LNCaP clone FGC (cell line): Measurements from ENCODE around the gene CCDC187.

Source experiments
- DNase-seq: peaks from one replicate; pipeline ENCODE4 v3.0.0-alpha.2; 2011; ENCODE audit warnings: low read depth
- H3K4me3 ChIP-seq: 2 replicates; pipeline ENCODE4 v1.5.1; 2011; ENCODE audit warnings: mild to moderate bottlenecking, low read depth, low read length, control low read depth
- CTCF ChIP-seq: IDR thresholded peaks from 2 replicates; pipeline ENCODE4 v1.5.1; 2012; ENCODE audit warnings: mild to moderate bottlenecking; ENCODE audit not compliant: control insufficient read depth, insufficient read depth; ENCODE audit errors: extremely low read depth

The CCDC187 gene

GRCh38 chr9:136284311-136284710 is 19.6 kb downstream of the CCDC187 start:
- TF ChIP-seq CTCF = no peak
- H3K4me3 ChIP-seq = no peak overlapping the region
- DNase-seq = no peak

- TF ChIP-seq CTCF = peak; percentile 99
- no peak for DNase-seq
- H3K4me3 ChIP-seq = no peak overlapping the region
These were observed 20.3 kb downstream of the CCDC187 start for GRCh38 chr9:136283291-136284235.

- no peak for DNase-seq
- no peak for TF ChIP-seq CTCF
- H3K4me3 ChIP-seq = no peak overlapping the region
These were observed 21.5 kb downstream of the CCDC187 start for GRCh38 chr9:136282272-136282861.

DNA sequence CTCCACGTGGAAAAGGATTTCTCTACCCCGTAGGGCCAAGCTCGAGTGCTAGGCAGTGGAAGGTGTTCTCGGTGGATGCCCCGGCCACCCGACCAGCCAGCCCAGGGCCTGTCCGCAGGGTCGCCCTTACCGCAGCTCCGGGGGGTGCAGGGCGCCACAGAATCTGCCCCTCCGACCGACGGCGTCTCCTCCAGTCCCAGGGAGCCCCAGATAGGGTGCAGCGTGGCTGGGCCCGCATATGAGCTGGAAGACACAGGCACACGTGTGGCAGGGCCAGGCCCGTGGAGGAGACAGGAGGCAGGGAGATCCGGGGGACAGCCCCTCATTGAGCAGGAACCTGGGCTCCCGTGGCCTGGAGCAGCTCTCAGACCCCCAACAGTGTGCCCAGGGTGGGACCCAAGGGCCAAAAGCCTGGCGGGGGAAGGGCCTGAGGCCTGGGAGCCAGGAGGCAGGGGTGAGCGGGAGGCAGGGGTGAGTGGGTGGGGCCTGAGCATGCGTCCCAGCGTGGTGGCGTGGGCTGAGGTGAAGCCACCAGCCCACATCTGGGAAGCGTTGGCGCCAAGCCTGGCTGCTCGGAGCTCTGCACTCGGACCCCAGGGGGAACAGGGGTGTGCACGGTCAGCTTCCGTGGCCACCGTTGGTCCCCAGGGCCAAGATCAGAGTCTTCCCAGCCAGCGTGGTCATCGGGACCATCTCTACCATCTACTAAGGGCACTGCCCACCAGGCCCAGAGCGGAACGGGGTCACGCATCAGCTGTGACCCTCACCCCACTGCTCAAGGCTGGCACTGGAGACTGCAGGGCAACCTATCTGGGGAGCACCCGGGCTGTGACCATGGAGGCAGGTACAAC is 22.2 kb downstream of the CCDC187 start:
- TF ChIP-seq CTCF = no peak
- no peak overlapping the region for H3K4me3 ChIP-seq
- DNase-seq = no peak

- TF ChIP-seq CTCF = no peak
- no peak for DNase-seq
- no peak overlapping the region for H3K4me3 ChIP-seq
These were observed 23.2 kb downstream of the CCDC187 start for GRCh38 chr9:136280535-136281315.

DNA sequence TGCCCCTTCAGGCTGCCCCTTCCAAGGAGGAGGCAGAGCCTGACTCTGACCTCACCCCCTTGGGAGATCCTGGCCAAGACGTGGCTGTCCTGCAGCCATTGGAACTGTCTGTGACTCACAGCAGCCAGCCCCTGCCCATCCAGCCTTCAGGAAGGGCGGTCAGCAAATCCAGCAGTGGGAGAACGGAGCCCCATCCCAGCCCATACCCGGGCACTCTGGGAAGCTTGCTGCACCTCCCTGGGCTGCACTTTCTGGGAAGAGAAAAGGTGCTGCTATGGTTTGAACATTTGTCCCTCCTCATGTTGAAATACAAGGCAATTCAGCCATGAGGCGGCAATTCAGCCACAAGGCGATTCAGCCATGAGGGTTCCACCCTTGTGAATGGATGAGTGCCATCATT is 24.4 kb downstream of the CCDC187 start:
- DNase-seq = no peak

More for the DNA sequence above, 24.4 kb downstream of the CCDC187 start:
- no peak for TF ChIP-seq CTCF
- H3K4me3 ChIP-seq = no peak overlapping the region
